ENCODE data around the gene SLC22A23. TPM values are rescaled to one million over a fixed set of nuclear protein-coding genes. Genes with fewer than 3 reads are reported as not detected.

The SLC22A23 gene
- total and polyA plus RNA-seq, 7 donors: 8.1 to 18.7 (median 12.0) TPM

DNA sequence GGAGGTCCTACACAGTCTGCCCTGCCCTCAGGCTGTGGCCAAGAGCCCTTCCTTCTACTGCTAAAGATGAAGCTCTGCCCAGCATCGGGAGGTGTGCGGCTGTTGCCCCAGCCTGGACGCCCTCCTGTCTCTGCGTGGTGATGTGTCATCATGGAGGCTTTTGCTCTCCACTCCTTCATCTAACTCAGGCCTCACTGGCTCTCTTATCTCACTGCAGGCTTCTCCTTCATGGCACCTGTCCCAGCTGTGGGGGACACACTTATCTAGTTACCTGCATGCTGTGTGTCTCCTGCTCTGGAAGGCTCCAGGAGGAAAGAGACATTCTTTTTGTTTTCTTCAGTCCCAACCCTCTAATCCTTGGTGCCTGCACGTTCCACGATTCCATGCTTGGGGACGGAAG, 109.0 kb downstream of the SLC22A23 start:
- DNase-seq: no peak

GRCh38 chr6:3347247-3347646, 109.6 kb downstream of the SLC22A23 start:
- no peak for DNase-seq
- no peak overlapping the region for H3K4me3 ChIP-seq
- H3K27ac ChIP-seq: no peak overlapping the region
- no peak for TF ChIP-seq POLR2AphosphoS5 (IDR thresholded peaks at IDR 0.05)
- TF ChIP-seq POLR2A (IDR thresholded peaks at IDR 0.05): no peak
- TF ChIP-seq EP300 (IDR thresholded peaks at IDR 0.05): no peak
- TF ChIP-seq, protein P1, sequence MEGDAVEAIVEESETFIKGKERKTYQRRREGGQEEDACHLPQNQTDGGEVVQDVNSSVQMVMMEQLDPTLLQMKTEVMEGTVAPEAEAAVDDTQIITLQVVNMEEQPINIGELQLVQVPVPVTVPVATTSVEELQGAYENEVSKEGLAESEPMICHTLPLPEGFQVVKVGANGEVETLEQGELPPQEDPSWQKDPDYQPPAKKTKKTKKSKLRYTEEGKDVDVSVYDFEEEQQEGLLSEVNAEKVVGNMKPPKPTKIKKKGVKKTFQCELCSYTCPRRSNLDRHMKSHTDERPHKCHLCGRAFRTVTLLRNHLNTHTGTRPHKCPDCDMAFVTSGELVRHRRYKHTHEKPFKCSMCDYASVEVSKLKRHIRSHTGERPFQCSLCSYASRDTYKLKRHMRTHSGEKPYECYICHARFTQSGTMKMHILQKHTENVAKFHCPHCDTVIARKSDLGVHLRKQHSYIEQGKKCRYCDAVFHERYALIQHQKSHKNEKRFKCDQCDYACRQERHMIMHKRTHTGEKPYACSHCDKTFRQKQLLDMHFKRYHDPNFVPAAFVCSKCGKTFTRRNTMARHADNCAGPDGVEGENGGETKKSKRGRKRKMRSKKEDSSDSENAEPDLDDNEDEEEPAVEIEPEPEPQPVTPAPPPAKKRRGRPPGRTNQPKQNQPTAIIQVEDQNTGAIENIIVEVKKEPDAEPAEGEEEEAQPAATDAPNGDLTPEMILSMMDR (IDR thresholded peaks at IDR 0.05): no peak
- 94 to 95% methylated on average over 7 of the region's 7 CpGs for WGBS, 2 donors
- peaks cover 0 to 22% (median 12%) of the 10 kb centered on the region in 4 donors for H3K4me1 ChIP-seq
- intact Hi-C loops (cut with DNase I): no loop called here
- no peaks in the 10 kb centered on the region for H3K36me3 ChIP-seq
- H3K9me3 ChIP-seq: no peaks in the 10 kb centered on the region
- H3K27me3 ChIP-seq: no peaks in the 10 kb centered on the region

More for the DNA sequence above, 109.0 kb downstream of the SLC22A23 start:
- TF ChIP-seq, protein P1 (IDR thresholded peaks at IDR 0.05): no peak
- TF ChIP-seq EP300 (IDR thresholded peaks at IDR 0.05) (no peak), POLR2AphosphoS5 (IDR thresholded peaks at IDR 0.05) (no peak), POLR2A (IDR thresholded peaks at IDR 0.05) (no peak)
- no peaks in the 10 kb centered on the region for H3K9me3 ChIP-seq
- WGBS, 2 donors: 96 to 98% methylated on average over 7 of the region's 7 CpGs
- H3K27me3 ChIP-seq: no peaks in the 10 kb centered on the region
- no peaks in the 10 kb centered on the region for H3K36me3 ChIP-seq
- no peak overlapping the region for H3K27ac ChIP-seq
- H3K4me1 ChIP-seq: peaks cover 0 to 17% (median 12%) of the 10 kb centered on the region in 4 donors
- H3K4me3 ChIP-seq: no peak overlapping the region
- intact Hi-C loops (cut with DNase I): no loop called here

- TF ChIP-seq POLR2AphosphoS5 (IDR thresholded peaks at IDR 0.05) (no peak), POLR2A (IDR thresholded peaks at IDR 0.05) (no peak), EP300 (IDR thresholded peaks at IDR 0.05) (no peak)
- TF ChIP-seq, protein P1 (IDR thresholded peaks at IDR 0.05): no peak
- Histone ChIP-seq H3K4me1 (peaks cover 0 to 30% (median 12%) of the 10 kb centered on the region in 4 donors), H3K4me3 (no peak overlapping the region), H3K27ac (no peak overlapping the region), H3K36me3 (no peaks in the 10 kb centered on the region), H3K27me3 (no peaks in the 10 kb centered on the region), H3K9me3 (no peaks in the 10 kb centered on the region)
- 95 to 96% methylated on average over 2 of the region's 2 CpGs for WGBS, 2 donors
- intact Hi-C loops (cut with DNase I): no loop called here
- DNase-seq: peak; percentile 43
Observed at GRCh38 chr6:3346476-3346875, 110.4 kb downstream of the SLC22A23 start.

GRCh38 chr6:3345836-3346235, 111.0 kb downstream of the SLC22A23 start:
- intact Hi-C loops (cut with DNase I): no loop called here
- Histone ChIP-seq H3K27ac (peak overlapping the region in 2 of 4 donors; percentile 7 to 13), H3K27me3 (no peaks in the 10 kb centered on the region), H3K36me3 (no peaks in the 10 kb centered on the region), H3K4me1 (peaks cover 0 to 30% (median 12%) of the 10 kb centered on the region in 4 donors), H3K9me3 (no peaks in the 10 kb centered on the region), H3K4me3 (no peak overlapping the region)
- no peak for DNase-seq
- 71 to 75% methylated on average over 8 of the region's 8 CpGs for WGBS, 2 donors
- TF ChIP-seq, protein P1 (IDR thresholded peaks at IDR 0.05): no peak
- TF ChIP-seq POLR2AphosphoS5 (IDR thresholded peaks at IDR 0.05) (no peak), POLR2A (IDR thresholded peaks at IDR 0.05) (no peak), EP300 (IDR thresholded peaks at IDR 0.05) (no peak)

Data from sigmoid colon (tissue), 7 donors.